IPS DF 6.9 (cell line): Measurements from ENCODE around the gene GRID1.
"Not testable (repeated sequence)": the region's sequence is repeated elsewhere in the genome, so short reads cannot be mapped to it uniquely, and the experiment has no call there.

Experiments
- DNase-seq: peaks from one replicate; pipeline ENCODE4 v3.0.0-alpha.2; 2013; ENCODE audit warnings: low read depth, low spot score
- H3K27ac ChIP-seq: one replicate; pipeline ENCODE4 v1.5.1; 2013; ENCODE audit warnings: low read length, control low read depth
- H3K27me3 ChIP-seq: 2 replicates; pipeline ENCODE4 v1.6.1; 2013; ENCODE audit warnings: mild to moderate bottlenecking, low read length; ENCODE audit not compliant: control insufficient read depth, insufficient read depth
- H3K36me3 ChIP-seq: 2 replicates; pipeline ENCODE4 v1.6.1; 2013; ENCODE audit warnings: low read length; ENCODE audit not compliant: control insufficient read depth, insufficient read depth
- H3K4me1 ChIP-seq: 2 replicates; pipeline ENCODE4 v1.6.1; 2013; ENCODE audit warnings: low read length; ENCODE audit not compliant: control insufficient read depth, insufficient read depth
- H3K4me3 ChIP-seq: 2 replicates; pipeline ENCODE4 v1.5.1; 2013; ENCODE audit warnings: mild to moderate bottlenecking, low read length
- H3K9me3 ChIP-seq: 2 replicates; pipeline ENCODE4 v1.6.1; 2013; ENCODE audit warnings: low read length, inconsistent platforms; ENCODE audit not compliant: control insufficient read depth, insufficient read depth
- WGBS: extraction: QIAGEN DNeasy Blood & Tissue Kit; methylation state at CpG from one replicate; pipeline ENCODE4 v1.1.7; 2013; ENCODE audit warnings: mixed read lengths, missing lambda C conversion rate; ENCODE audit not compliant: insufficient read length, insufficient coverage; 5-methylcytosine and 5-hydroxymethylcytosine counted together

Gene GRID1

GRCh38 chr10:86102451-86102850, 264.1 kb downstream of the GRID1 start:
- Histone ChIP-seq H3K4me3 (no peak overlapping the region), H3K27ac (no peak overlapping the region), H3K36me3 (no peaks in the 10 kb centered on the region), H3K9me3 (no peaks in the 10 kb centered on the region), H3K27me3 (no peaks in the 10 kb centered on the region), H3K4me1 (peaks cover 1% of the 10 kb centered on the region; the same call in 1 of the 2 replicates)
- no peak for DNase-seq
- no CpG with 5 or more reads among the region's 5 CpGs for WGBS

DNA sequence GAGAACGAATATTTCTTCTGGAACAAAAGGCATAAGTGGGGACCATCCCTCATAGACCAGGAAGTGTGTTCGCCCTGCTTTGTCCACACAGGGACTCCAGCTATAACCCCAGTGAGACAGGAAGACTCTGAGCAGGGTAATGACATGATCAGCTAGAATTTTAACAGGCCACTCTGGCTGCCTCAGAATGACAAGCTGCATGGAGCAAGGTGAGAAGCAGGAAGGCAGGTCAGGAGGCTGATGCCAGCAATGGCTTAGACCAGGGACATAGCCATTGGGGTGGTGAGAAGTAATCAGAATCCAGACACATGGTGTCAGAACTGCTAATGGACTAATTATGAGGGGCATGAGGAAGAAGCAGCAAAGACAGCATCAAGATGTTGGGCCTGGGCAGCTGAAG, 264.6 kb downstream of the GRID1 start:
- Histone ChIP-seq H3K4me1 (peaks cover 1% of the 10 kb centered on the region; the same call in 1 of the 2 replicates), H3K9me3 (no peaks in the 10 kb centered on the region), H3K36me3 (no peaks in the 10 kb centered on the region), H3K27ac (no peak overlapping the region), H3K4me3 (no peak overlapping the region), H3K27me3 (no peaks in the 10 kb centered on the region)
- no peak for DNase-seq
- WGBS, result no CpG with 5 or more reads among the region's 2 CpGs

GRCh38 chr10:86100581-86101061, 266.0 kb downstream of the GRID1 start:
- peaks cover 1% of the 10 kb centered on the region; the same call in 1 of the 2 replicates for H3K4me1 ChIP-seq
- H3K4me3 ChIP-seq, result no peak overlapping the region
- H3K27ac ChIP-seq, result no peak overlapping the region
- WGBS, result no CpG with 5 or more reads among the region's 5 CpGs
- H3K27me3 ChIP-seq, result no peaks in the 10 kb centered on the region
- no peak for DNase-seq
- H3K36me3 ChIP-seq, result no peaks in the 10 kb centered on the region
- H3K9me3 ChIP-seq, result no peaks in the 10 kb centered on the region

DNA sequence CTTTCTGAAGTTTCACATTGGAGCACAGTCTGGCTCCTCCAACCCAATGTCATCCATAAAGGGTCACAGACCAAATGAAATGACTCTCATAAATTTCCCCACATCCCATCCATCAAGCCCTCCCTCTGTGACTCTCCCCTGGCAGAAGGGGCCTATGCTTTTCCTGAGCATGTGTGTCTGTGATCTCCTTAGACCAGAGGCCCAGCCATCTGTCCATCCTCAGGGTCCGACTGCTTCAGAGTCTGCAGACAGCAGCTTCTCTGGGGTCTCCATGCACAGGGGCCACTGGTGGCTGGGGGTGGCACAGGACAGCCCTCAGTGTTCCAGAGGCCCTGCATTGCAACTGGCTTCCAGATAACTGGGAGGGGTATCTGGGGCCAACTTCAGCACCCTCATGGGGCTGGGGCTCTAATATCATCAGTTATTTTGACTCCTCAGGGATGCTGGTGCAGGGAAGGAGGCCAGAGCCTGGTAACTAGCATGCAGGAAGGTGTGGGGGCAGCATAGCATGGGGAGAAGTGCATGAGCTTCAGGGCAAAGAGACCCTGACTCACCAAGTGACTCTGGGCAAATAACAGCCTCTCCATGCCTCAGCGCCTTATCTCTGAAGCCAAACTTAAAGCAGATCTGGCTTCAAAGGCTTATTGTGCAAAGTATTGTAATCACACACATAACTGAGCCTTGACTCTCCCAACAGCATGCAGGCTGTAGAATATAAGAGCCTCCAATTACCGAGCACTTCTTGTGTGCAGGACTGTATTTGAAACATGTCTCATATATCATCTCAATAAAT, 266.9 kb downstream of the GRID1 start:
- no CpG with 5 or more reads among the region's 3 CpGs for whole genome bisulfite sequencing
- Histone ChIP-seq H3K36me3 (no peaks in the 10 kb centered on the region), H3K4me3 (no peak overlapping the region), H3K27me3 (no peaks in the 10 kb centered on the region), H3K27ac (no peak overlapping the region), H3K9me3 (no peaks in the 10 kb centered on the region), H3K4me1 (peaks cover 1% of the 10 kb centered on the region; the same call in 1 of the 2 replicates)
- DNase-seq, result no peak

GRCh38 chr10:86098187-86098881, 268.3 kb downstream of the GRID1 start:
- H3K27me3 ChIP-seq, result no peaks in the 10 kb centered on the region
- no peak overlapping the region for H3K27ac ChIP-seq
- DNase-seq, result no peak
- H3K9me3 ChIP-seq, result no peaks in the 10 kb centered on the region
- H3K36me3 ChIP-seq, result no peaks in the 10 kb centered on the region
- peaks cover 1% of the 10 kb centered on the region; the same call in 1 of the 2 replicates for H3K4me1 ChIP-seq
- H3K4me3 ChIP-seq, result no peak overlapping the region
- no CpG with 5 or more reads among the region's 5 CpGs for WGBS

DNA sequence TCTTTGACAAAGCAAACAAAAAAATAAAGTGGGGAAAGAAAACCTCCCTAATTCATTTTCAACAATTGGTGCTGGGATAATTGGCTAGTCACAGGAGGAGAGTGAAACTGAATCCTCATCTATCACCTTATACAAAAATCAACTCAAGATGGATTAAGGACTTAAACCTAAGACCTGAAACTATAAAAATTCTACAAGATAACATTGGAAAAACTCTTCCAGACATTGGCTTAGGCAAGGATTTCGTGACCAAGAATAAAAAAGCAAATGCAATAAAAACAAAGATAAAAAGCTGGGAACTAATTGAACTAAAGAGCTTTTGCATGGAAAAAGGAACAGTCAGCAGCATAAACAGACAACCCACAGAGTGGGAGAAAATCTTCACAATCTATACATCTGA, 271.5 kb downstream of the GRID1 start:
- H3K9me3 ChIP-seq, H3K4me3 ChIP-seq, H3K27ac ChIP-seq, H3K36me3 ChIP-seq, H3K27me3 ChIP-seq, DNase-seq, H3K4me1 ChIP-seq: not testable (repeated sequence)
- WGBS, result no CpG with 5 or more reads among the region's 1 CpG

- H3K27me3 ChIP-seq, H3K36me3 ChIP-seq, H3K4me1 ChIP-seq, H3K9me3 ChIP-seq, DNase-seq, H3K4me3 ChIP-seq, H3K27ac ChIP-seq: not testable (repeated sequence)
- no CpG with 5 or more reads among the region's 1 CpG for WGBS
Measured at GRCh38 chr10:86092311-86092710, 274.3 kb downstream of the GRID1 start.

GRCh38 chr10:86091216-86091615, 275.4 kb downstream of the GRID1 start:
- no peak for DNase-seq
- Histone ChIP-seq H3K4me3 (no peak overlapping the region), H3K9me3 (no peaks in the 10 kb centered on the region), H3K4me1 (no peaks in the 10 kb centered on the region), H3K27ac (no peak overlapping the region), H3K27me3 (no peaks in the 10 kb centered on the region), H3K36me3 (no peaks in the 10 kb centered on the region)
- no CpG with 5 or more reads among the region's 9 CpGs for WGBS

GRCh38 chr10:86090807-86091206, 275.8 kb downstream of the GRID1 start:
- WGBS, result no CpG with 5 or more reads among the region's 3 CpGs
- H3K9me3 ChIP-seq, result no peaks in the 10 kb centered on the region
- H3K27me3 ChIP-seq, result no peaks in the 10 kb centered on the region
- no peak overlapping the region for H3K4me3 ChIP-seq
- H3K4me1 ChIP-seq, result no peaks in the 10 kb centered on the region
- H3K36me3 ChIP-seq, result no peaks in the 10 kb centered on the region
- H3K27ac ChIP-seq, result no peak overlapping the region
- no peak for DNase-seq

DNA sequence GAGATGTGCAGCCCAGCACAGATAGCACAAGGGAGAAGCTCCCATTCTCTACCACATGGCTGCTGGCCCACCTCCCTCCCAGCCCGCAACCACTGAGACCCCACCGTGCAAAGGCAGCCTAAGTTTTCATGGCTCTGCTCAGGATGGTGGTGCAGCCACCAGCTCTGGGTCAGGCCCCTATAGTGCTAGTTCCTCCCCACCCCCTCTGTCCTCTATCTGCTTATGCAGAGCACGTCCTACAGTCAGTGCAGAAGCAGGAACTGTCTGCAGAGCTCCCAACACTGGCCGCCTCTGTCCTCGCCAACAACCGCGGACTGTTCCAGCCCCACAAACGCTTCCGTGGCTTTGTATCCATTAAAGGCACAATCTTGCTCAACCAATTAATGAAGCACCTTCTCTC, 278.9 kb downstream of the GRID1 start:
- no peaks in the 10 kb centered on the region for H3K4me1 ChIP-seq
- no peak overlapping the region for H3K27ac ChIP-seq
- WGBS, result no CpG with 5 or more reads among the region's 9 CpGs
- no peaks in the 10 kb centered on the region for H3K27me3 ChIP-seq
- no peak for DNase-seq
- H3K4me3 ChIP-seq, result no peak overlapping the region
- H3K9me3 ChIP-seq, result no peaks in the 10 kb centered on the region
- H3K36me3 ChIP-seq, result no peaks in the 10 kb centered on the region
